Activated CD4-positive, alpha-beta T cell treated with anti-CD3 and anti-CD28 coated beads for 48 hours (primary cell): ENCODE results near the gene STT3B.
"Not testable (repeated sequence)": the region's sequence is repeated elsewhere in the genome, so short reads cannot be mapped to it uniquely, and the experiment has no call there.

Source experiments
- DNase-seq: peaks from one replicate; pipeline ENCODE4 v3.0.0-alpha.2; 2020

The STT3B gene

GRCh38 chr3:31553258-31553657 is 20.5 kb downstream of the STT3B start:
- no peak for DNase-seq

DNA sequence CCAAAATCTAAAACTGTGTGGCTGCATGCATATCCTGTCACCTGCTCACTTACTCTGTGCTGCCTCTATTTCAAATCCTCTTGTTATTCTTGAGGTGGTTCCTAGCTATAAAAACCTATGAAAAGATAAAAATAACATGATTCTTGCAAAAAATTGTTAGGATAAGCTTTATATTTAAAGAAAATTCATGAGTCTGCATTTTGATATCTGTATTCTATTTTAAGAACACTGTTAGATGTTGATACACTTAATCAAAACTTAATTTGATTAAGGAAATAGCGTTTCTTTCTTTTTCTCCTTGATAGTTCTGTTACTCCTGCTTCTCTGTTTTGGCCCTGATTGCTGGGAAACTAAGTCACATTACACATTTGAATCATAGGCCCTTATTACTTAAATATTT is 22.5 kb downstream of the STT3B start:
- no peak for DNase-seq

DNA sequence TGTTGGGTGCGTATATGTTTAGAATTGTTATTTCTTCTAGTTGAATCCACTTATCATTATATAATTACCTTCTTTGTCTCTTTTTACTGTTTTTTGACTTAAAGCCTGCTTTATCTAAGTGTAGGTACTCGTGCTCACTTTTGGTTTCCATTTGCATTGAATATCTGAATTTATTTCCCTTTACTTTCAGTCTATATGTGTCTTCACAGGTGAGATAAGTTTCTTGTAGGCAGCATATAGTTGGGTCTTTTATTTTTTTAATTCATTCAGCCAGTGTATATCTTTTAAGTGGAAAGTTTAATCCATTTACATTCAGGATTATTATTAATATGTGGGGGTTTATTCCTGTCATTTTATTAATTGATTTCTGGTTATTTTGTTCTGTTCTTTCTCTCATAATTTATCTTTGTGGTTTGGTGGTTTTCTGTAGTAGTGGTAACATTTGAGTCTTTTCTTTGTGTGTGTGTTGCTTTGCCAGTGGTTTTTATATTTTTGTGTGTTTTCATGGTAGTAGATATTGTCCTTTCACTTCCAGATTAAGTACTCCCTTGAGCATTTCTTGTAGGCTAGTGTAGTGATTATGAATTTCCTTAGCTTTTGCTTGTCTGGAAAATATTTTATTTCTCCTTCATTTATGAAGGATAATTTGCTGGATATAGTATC is 27.3 kb downstream of the STT3B start:
- DNase-seq = no peak

GRCh38 chr3:31561891-31562290 is 29.2 kb downstream of the STT3B start:
- DNase-seq = peak; percentile 5

DNA sequence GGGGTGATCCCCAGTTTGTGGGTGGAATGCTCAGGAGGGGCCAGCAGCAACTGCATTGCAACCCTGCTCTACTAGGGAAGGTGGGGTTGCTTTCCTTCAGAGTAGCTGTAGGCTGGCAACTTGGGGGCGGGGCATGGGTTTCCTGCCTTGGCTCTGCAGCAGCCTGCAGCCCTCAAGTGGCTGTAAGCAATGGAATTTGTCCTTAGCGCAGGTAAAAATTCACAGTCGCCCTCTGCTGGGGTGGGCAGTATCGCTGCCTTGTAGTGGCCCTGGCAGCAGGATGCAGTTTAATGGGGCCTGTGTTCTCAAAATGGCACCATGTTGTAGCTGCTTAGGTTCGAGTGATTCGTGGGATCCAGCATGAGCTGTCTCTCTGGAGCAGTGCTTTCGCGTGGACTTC is 29.8 kb downstream of the STT3B start:
- peak; percentile 48 for DNase-seq

DNA sequence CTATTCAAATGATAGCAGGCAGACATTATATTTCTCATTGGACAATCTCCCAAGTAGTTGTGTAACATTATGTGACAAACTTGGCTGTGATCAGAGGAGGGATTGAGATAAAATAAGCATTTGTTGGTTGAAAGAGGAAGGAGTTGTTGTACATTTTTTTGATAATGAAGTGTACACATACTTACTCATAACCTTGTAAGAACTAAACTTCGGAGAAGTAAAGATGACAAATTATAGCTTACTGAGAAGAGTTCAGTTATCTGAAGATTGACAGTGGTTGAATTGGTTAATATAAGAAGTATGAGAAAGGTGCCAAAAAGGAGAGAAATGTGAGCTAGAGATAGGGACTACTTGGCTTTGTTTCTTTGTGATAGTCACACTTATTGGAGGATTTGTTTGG is 32.6 kb downstream of the STT3B start:
- no peak for DNase-seq

GRCh38 chr3:31567036-31567435 is 34.3 kb downstream of the STT3B start:
- peak; percentile 25 for DNase-seq

GRCh38 chr3:31568649-31569048 is 35.9 kb downstream of the STT3B start:
- no peak for DNase-seq

- no peak for DNase-seq
Measured at GRCh38 chr3:31571325-31571724, 38.6 kb downstream of the STT3B start.

DNA sequence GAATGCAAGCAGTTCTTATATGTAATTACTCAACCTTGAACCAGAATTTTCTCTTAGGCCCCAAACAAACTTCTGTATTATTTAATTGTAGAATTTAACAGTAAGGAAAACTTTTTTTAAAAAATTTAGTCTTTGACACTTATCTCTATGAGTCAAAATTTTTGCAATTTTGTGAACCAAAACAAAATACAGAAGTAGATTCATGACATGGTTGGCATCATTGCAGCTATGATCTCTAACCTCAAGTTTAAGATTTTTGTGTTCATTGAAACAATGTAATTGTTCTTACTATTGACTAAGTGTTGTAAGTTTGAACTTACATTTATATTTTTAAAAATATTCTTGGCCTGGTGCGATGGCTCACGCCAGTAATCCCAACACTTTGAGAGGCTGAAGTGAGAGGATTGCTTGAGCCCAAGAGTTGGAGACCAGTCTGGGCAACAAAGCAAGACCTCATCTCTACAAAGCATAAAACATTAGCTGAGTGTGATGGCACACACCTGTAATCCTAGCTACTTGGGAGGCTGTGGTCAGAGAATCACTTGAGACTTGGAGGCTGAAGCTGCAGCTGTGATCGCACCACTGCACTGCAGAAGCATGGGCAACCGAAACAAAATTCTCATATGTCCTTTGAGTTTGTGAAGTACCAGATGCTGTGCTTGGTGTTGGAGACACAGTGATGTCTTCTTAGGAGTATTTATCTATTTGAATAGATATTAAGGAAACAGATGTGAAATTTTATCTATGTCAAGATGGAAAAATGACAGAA is 39.7 kb downstream of the STT3B start:
- DNase-seq = no peak

DNA sequence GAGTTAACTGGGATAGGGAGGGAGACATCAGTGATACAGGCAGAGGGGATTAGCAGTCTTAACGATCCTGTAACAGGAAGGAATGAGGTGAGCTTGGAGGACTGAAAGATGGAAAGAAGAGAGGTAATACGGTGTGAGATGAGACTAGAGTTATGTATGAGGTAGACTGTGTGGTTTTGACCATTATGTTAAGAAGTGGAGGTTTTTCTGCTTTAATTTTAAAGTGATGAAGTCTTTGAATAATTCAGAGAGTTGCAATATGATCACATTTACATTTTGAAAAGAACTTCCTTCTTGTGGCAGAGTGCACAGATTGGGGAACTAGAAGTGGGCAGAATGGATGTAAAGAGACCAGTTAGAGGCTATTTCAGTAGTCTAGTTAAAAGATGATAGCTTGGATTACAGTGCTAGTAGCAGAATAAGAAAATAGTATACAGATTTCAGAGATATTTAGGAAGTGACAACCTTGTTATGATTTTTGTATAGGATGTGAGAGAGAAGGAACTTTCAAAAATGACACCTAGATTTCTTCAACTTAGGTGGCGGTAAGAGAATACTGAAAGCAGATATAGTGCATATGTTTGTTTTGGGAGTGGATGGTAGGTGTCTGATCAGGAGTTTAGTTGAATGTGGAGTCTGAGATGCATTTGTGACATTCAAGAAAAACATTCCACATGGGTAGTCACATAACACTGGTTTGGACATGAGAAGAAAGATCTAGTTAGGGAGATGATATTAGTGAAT is 40.5 kb downstream of the STT3B start:
- no peak for DNase-seq

DNA sequence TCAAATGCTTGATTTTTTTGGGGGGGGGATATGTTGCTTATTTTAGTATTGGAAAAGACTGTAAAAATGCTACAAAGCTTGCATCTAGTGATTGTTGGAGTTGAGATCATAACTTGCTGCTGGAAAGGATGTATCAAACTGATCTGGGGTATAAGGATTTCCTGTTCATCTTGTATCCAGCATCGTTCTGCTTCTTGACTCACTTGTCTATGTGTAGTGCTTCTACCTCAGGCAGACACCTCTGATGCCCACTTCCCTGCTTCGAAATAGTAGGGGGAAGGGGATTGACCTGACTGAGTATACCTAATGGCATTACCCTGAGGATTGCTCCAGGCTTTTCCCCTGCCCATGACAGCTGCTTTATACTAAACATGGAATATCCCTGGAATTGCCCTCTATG is 42.7 kb downstream of the STT3B start:
- no peak for DNase-seq

DNA sequence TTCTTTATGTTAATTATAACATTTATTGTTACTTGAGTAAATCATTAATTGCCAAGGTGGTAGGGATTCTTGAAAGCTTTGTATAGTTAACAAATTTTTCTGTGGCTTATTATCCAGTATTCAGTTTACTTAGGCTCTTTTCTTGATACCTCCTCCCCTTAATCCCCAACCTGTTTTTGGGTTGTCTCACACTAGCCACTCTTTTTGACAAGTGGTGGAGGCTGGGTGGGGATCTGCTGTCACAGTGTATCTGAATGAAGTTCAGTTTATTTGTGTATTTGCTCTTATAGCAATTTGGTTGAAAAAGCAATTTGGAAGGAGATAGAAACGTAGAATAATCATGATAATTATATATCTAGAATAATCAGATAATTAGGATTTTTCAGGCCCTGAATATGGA is 43.8 kb downstream of the STT3B start:
- no peak for DNase-seq

DNA sequence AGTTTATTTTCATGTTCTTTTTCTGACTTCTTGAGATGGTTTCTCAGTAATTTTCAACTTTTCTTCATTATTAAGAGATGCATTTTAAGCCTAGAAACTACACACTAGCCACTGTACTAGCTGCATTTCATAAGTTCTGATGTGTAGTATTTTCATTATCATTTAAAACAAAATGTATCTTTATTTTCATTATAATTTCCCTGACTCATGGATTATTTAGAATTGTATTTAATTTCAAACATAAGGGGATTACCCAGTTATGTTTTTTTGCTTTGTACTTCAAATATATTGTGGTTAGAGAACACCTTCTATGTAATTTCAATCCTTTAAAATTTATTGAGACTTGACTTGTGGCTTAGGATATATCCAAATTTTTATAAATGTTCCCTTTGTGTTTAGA is 44.5 kb downstream of the STT3B start:
- DNase-seq = no peak

DNA sequence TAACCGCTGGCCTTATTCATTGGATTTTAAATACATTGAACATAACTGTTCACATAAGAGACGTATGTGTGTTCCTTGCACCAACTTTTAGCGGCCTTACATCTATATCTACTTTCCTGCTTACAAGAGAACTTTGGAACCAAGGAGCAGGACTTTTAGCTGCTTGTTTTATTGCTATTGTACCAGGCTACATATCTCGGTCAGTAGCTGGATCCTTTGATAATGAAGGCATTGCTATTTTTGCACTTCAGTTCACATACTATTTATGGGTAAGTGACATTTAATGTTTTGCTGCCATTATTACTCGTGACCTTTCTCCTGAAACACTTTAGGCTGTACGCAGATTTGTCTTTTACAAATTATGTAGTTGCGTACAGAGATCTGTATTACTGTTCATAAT is 47.1 kb downstream of the STT3B start:
- no peak for DNase-seq

GRCh38 chr3:31580645-31581044 is 47.9 kb downstream of the STT3B start:
- DNase-seq = no peak

- DNase-seq = no peak
Measured at GRCh38 chr3:31581660-31582059, 48.9 kb downstream of the STT3B start.

DNA sequence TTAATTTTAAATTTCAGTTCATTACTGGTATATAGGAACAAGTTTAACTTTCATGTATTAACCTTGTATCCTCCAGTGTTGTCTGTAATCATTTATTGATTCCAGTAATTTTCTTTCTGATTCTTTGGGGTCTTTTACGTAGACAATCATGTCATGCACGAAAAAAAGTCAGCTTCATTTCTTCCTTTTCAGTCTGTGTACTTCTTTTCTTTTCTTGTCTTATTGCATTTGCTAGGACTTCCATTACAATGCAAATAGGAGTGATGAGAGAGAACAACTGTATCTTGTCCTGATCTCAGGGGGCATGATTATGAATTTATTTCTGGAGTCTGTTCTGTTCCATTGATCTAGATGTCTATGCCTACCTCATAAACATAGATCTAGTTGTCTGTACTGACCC is 56.5 kb downstream of the STT3B start:
- DNase-seq = no peak

DNA sequence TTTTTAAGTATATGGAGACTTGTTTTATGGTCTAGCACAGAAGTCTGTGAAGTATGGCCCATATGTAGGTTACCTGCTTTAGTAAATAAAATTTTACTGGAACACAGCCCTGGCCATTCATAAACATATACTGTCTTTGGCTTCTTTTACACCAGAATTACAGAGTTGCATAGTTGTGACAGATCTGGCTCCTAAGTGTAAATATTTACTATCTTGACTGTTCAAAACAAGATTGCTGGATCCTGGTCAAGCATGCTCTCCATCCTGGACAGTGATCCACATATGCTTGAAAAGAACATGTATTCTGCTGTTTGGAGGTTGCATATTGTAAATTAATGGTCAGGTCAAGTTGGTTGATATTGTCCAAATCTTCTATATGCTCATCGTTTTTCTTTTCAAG is 57.9 kb downstream of the STT3B start:
- no peak for DNase-seq

- DNase-seq = no peak
Measured at GRCh38 chr3:31592764-31593163, 60.0 kb downstream of the STT3B start.

DNA sequence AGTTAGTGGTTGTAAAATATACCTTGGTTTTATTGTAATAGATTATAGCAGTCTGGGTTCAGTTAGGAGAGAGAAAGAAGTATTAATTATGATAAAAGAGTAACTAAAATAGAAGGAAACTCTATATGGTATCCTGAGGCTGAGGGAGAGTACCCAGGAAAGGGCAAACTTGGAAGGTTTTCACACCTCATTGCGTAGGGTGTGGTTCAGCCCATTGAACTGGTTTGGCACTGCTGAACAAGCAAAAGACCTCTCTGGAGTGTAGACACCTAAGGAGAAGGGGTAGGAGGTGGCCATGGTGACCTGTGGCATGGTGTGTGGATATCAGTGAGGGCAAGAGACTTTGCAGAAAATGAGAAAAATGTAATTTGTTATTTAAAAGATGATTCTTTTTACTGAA is 63.5 kb downstream of the STT3B start:
- DNase-seq = no peak

- DNase-seq = no peak
Measured at GRCh38 chr3:31600431-31600830, 67.7 kb downstream of the STT3B start.

DNA sequence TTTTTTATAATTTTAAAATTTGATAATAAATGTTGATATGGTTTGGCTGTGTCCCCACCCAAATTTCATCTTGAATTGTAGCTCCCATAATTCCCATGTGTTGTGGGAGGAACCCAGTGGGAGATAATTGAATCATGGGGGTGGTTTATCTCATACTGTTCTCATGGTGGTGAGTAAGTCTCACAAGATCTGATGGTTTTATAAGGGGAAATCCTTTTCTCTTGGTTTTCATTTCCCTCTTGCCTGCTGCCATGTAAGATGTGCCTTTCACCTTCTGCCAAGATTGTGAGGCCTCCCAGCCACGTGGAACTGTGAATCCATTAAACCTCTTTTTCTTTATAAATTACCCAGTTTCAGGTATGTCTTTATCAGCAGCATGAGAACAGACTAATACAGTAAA is 72.6 kb downstream of the STT3B start:
- DNase-seq = not testable (repeated sequence)

- DNase-seq = no peak
Measured at GRCh38 chr3:31606453-31606852, 73.7 kb downstream of the STT3B start.
